Measurements from ENCODE around the gene ZAR1. TPM values are rescaled to one million over a fixed set of nuclear protein-coding genes. Genes with fewer than 3 reads are reported as not detected.

ZAR1 gene
- total and polyA plus RNA-seq, 9 of the 15 experiments (the other 6 are each of a cell fraction or from before 2014, with no cell fraction given) = 0.07 to 0.84 (median 0.28) TPM; not detected in 1

- intact Hi-C loops (cut with micrococcal nuclease) = loop anchor here (10.0 kb wide), 1 partner anchor 358 kb away; no protein-coding TSS in a partner anchor
- in situ Hi-C loops (cut with MboI) = no loop called here
- 10% methylated on average over 17 of the region's 85 CpGs for WGBS (ENCODE audit: insufficient coverage, low coverage, missing lambda C conversion rate)
- peak; percentile 59; the same call in 1 of the 2 replicates for TF ChIP-seq PHF8 (IDR thresholded peaks at IDR 0.05; ENCODE audit: borderline replicate concordance, low read length)
- TF ChIP-seq PTBP1 (IDR thresholded peaks at IDR 0.05; ENCODE audit: low read depth, low read length) = no peak
- no peak for TF ChIP-seq ZNF224 (CRISPR knock-in tag; IDR thresholded peaks at IDR 0.05)
- no peak for TF ChIP-seq HNRNPL (IDR thresholded peaks at IDR 0.05; ENCODE audit: low read depth, low read length)
- 0 out of 2 replicates have a peak, but pooled peaks have one; percentile 35 for TF ChIP-seq GATAD2B (IDR thresholded peaks at IDR 0.05; ENCODE audit: borderline replicate concordance)
- no peak for TF ChIP-seq ZNF584 (CRISPR knock-in tag; IDR thresholded peaks at IDR 0.05; ENCODE audit: low read depth)
- peak; percentile 67; the same call in 1 of the 2 replicates for TF ChIP-seq ZNF592 (IDR thresholded peaks at IDR 0.05)
- TF ChIP-seq TEAD1 (CRISPR knock-in tag; IDR thresholded peaks at IDR 0.05) = peak in 1 of 2 experiments; percentile 14; a peak in 1 of 4 replicates
- TF ChIP-seq E2F3 (CRISPR knock-in tag; IDR thresholded peaks at IDR 0.05) = peak; percentile 54; the same call in 1 of the 2 replicates
- TF ChIP-seq E2F6 (IDR thresholded peaks at IDR 0.05; ENCODE audit: borderline replicate concordance in 1 of 2, extremely low read depth in 1 of 2, insufficient read depth in 1 of 2, insufficient read length in 1 of 2, low read depth in 1 of 2, low read length in 1 of 2, poor library complexity in 1 of 2, severe bottlenecking in 1 of 2) = peak; percentile 78 to 92
- 0 out of 2 replicates have a peak, but pooled peaks have one; percentile 52 for TF ChIP-seq ARID1B (IDR thresholded peaks at IDR 0.05)
- peak; percentile 19; the same call in 1 of the 2 replicates for TF ChIP-seq TAL1 (IDR thresholded peaks at IDR 0.05)
- no peak for TF ChIP-seq SRSF1 (IDR thresholded peaks at IDR 0.05; ENCODE audit: low read depth, low read length)
- peak; percentile 69; the same call in 1 of the 2 replicates for TF ChIP-seq ZBTB7A (IDR thresholded peaks at IDR 0.05; ENCODE audit: borderline replicate concordance, control insufficient read depth, low read depth, low read length)
- TF ChIP-seq ZBTB17 (CRISPR knock-in tag; IDR thresholded peaks at IDR 0.05) = 0 out of 2 replicates have a peak, but pooled peaks have one; percentile 32
These were observed 6.9 kb upstream of the ZAR1 start, which contains the start of gene SLC10A4 for GRCh38 chr4:48483006-48483776. Gene SLC10A4, plus strand, starts transcription at chr4:48483343. Its CDS starts 219 bp downstream, at chr4:48483562.

More at GRCh38 chr4:48483006-48483776, 6.9 kb upstream of the ZAR1 start, which contains the start of gene SLC10A4:
- Histone ChIP-seq H3K4me1 (replicated peaks in 1 of 2; ENCODE audit: control insufficient read depth in 2 of 2, insufficient read depth in 2 of 2, low read length in 2 of 2) (peaks cover 26 to 30% of the 10 kb centered on the region in 2 experiments), H3K4me3 (peak within 1 kb of the TSS; percentile 51), H3K9me3 (replicated peaks; ENCODE audit: control insufficient read depth, insufficient read depth, low read depth, low read length) (peaks cover 2% of the 10 kb centered on the region; the same call in 1 of the 2 replicates), H3K9ac (ENCODE audit: insufficient read depth in 1 of 2, low read depth in 2 of 2, low read length in 2 of 2) (peak within 1 kb of the TSS; percentile 66 to 94), H3K36me3 (ENCODE audit: control insufficient read depth, insufficient read depth, low read length) (peaks cover 22% of the 10 kb centered on the region; the same call in 2 of the 3 replicates), H3K9me1 (ENCODE audit: control insufficient read depth, insufficient read depth, low read length) (no peaks in the 10 kb centered on the region), H3K4me2 (ENCODE audit: insufficient read depth, low read length) (peak within 1 kb of the TSS; percentile 78), H3K27me3 (ENCODE audit: control insufficient read depth in 2 of 2, insufficient read depth in 2 of 2, low read length in 2 of 2) (no peaks in the 10 kb centered on the region), H2AFZ (ENCODE audit: low read depth, low read length) (peak within 1 kb of the TSS; percentile 87), H3K79me2 (ENCODE audit: control insufficient read depth, insufficient read depth, low read length) (peaks cover 42% of the 10 kb centered on the region), H3K27ac (ENCODE audit: extremely low read depth, low read depth, low read length) (peak within 1 kb of the TSS; percentile 77), H4K20me1 (replicated peaks; ENCODE audit: control insufficient read depth, insufficient read depth, low read length) (no peaks in the 10 kb centered on the region)
- FAIRE-seq (peak; percentile 85), ATAC-seq (peak; percentile 80), DNase-seq (ENCODE audit: extremely low read depth in 1 of 4, low spot score in 3 of 4) (peak; percentile 83 to 89 (median 86))
- POLR2A ChIA-PET = no interaction called here
- CTCF ChIA-PET (ENCODE audit: low intra/inter-chr PET ratio) = no interaction called here
- no TSS peak for BruUV-seq (replicated peaks)

All from K562 (cell line).